GM19239 (cell line): ENCODE data around the gene HBA1.
"Not testable (repeated sequence)": the region's sequence is repeated elsewhere in the genome, so short reads cannot be mapped to it uniquely, and the experiment has no call there.

ENCODE experiments used
- DNase-seq: peaks from one replicate; pipeline ENCODE4 v3.0.0; 2011; ENCODE audit warnings: low spot score; ENCODE audit not compliant: insufficient read length
- FAIRE-seq: peaks from 2 replicates; lab custom pipeline; 2011; peaks lifted over from hg19 to GRCh38; lab: Jason Lieb, UNC

The HBA1 gene

DNA sequence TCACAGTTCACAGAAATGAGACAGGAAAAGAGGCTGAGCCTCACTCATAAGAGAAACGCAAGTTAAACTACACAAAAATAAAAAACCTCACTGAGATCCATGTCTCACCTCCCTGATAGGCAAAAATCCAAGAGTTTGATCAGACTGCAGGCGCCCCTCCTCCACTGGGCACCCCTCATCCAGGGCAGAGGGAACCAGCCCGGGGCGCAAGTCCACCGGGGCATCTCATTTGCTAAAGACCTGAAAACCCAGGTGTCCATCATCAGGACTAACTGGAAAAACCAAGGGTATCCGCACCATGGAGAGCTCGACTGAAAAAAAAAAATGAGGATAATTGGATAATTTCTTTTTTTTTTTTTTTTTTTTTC, 21.5 kb upstream of the HBA1 start:
- no peak for FAIRE-seq
- no peak for DNase-seq

DNA sequence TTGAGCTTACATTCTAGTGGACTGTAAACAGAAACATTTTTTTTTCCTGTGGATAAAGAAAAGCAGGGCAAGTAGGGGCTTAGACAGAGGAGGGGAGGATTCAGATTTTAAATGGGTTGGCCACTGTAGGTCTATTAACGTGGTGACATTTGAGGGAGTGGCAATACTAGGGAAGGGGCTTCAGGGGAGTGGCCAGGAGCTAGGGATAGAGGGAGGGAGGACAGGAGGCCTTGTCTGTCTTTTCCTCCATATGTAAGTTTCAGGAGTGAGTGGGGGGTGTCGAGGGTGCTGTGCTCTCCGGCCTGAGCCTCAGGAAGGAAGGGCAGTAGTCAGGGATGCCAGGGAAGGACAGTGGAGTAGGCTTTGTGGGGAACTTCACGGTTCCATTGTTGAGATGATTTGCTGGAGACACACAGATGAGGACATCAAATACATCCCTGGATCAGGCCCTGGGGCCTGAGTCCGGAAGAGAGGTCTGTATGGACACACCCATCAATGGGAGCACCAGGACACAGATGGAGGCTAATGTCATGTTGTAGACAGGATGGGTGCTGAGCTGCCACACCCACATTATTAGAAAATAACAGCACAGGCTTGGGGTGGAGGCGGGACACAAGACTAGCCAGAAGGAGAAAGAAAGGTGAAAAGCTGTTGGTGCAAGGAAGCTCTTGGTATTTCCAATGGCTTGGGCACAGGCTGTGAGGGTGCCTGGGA, 17.2 kb upstream of the HBA1 start:
- FAIRE-seq (no peak), DNase-seq (no peak)

DNA sequence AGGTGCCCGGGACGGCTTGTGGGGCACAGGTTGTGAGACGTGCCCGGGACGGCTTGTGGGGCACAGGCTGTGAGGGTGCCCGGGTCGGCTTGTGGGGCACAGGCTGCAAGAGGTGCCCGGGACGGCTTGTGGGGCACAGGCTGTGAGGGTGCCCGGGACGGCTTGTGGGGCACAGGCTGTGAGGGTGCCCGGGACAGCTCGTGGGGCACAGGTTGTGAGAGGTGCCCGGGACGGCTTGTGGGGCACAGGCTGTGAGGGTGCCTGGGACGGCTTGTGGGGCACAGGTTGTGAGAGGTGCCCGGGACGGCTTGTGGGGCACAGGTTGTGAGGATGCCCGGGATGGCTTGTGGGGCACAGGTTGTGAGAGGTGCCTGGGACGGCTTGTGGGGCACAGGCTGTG, 16.2 kb upstream of the HBA1 start:
- not testable (repeated sequence) for FAIRE-seq

DNA sequence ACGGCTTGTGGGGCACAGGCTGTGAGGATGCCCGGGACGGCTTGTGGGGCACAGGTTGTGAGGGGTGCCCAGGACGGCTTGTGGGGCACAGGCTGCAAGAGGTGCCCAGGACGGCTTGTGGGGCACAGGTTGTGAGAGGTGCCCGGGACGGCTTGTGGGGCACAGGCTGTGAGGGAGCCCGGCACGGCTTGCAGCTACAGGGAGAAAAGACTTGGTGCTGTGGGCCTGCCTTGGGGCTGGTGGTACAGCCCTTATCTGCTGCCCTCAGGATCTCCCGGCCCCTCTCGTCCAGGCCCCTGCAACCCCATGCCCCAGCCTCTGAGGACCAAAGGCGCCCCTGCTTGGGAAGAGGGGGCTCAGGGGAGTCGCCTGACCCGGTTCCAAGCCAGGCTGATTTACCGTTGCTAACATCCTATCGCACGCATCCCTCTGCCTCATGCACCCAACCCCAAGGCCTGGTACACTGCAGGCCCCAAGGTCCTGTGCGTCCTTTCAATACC, 15.7 kb upstream of the HBA1 start:
- FAIRE-seq (no peak), DNase-seq (no peak)

More for the DNA sequence above, 16.2 kb upstream of the HBA1 start:
- DNase-seq = not testable (repeated sequence)

DNA sequence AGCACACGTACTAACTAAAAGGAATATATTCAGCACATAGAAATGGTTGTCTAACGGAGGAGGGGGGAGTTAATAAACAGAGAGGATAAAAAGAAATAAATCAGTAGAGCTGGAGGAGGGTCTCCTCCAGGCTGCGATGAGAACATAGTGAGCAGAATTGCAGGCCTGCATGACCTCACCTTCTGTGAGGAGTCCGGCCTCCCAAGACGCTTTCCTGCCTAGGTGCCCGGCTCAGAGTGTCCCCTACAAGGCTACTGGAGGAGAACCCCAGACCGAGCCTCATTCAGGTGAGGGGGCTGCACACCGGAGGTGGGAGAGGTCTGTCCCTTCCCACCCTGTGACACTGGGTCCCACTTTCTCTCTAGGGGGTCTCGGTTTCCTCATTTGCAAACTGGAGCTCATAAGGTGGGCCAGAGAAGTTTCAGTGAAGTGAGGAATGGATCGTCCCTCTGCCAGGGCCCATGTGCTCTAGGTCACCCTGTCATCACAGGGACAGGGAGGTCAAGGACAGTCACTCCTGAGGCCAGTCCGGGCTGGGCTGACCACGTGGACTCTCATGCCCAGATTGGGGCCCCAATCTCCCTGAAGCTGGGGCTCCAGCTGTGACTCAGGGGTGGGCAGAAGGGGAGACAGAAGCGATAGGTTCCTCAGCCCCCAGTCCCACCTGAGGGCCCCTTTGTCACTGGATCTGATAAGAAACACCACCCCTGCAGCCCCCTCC, 14.0 kb upstream of the HBA1 start:
- DNase-seq (no peak), FAIRE-seq (no peak)

DNA sequence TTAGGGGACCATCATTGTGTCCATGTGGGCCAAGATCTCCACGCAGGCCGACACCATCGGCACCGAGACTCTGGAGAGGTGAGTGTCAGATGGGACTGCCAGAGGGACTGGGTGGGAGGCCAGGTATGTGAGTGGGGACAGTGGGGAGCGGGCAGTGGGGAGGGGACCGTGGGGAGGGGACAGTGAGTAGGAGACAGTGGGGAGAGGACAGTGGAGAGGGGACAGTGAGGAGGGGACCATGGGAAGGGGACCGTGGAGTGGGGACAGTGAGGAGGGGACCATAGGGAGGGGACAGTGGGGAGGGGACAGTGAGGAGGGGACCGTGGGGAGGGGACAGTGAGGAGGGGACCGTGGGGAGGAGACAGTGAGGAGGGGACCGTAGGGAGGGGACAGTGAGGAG, 13.3 kb upstream of the HBA1 start:
- DNase-seq = not testable (repeated sequence)

DNA sequence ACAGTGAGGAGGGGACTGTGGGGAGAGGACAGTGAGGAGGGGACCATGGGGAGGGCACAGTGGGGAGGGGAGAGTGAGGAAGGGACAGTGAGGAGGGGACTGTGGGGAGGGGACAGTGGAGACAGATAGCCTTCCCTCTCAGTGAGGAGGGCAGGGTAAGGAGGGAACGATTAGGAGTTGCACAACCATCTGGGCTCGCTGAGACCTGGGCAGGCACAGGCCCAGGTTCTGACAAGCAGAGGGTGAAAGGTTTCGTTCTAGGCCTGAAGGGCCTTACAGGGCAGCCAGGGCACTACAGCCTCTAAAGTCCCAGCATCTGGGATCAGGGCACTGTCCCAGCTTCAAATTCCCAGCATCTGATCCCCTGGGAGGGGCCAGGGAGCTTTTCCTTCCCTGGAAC, 12.8 kb upstream of the HBA1 start:
- FAIRE-seq, DNase-seq: not testable (repeated sequence)

More for the DNA sequence above, 13.3 kb upstream of the HBA1 start:
- FAIRE-seq = not testable (repeated sequence)

DNA sequence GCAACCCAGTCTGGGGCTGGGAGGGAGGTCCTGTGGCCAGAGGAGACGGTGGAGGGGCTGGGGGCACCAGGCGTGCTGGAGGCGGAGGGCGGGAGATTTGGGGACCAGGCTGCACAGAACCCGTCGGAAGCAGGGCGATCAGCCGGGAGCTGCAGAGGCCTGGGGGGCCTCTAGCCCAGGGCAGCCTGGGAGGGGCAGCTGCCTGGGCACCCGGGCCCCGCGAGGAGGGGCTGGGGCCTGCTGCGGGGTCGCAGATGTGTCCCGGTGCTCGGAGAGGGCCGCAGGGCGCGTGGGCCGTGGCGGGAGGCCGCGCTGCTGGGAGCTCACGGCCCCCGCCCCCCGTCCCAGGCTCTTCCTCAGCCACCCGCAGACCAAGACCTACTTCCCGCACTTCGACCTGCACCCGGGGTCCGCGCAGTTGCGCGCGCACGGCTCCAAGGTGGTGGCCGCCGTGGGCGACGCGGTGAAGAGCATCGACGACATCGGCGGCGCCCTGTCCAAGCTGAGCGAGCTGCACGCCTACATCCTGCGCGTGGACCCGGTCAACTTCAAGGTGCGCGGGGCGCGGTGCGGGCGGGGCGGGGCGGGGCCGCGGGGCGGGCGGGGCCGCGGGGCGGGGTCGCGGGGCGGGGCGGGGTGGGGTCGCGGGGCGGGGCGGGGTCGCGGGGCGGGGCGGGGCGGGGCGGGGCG, 12.2 kb upstream of the HBA1 start:
- not testable (repeated sequence) for FAIRE-seq, DNase-seq

DNA sequence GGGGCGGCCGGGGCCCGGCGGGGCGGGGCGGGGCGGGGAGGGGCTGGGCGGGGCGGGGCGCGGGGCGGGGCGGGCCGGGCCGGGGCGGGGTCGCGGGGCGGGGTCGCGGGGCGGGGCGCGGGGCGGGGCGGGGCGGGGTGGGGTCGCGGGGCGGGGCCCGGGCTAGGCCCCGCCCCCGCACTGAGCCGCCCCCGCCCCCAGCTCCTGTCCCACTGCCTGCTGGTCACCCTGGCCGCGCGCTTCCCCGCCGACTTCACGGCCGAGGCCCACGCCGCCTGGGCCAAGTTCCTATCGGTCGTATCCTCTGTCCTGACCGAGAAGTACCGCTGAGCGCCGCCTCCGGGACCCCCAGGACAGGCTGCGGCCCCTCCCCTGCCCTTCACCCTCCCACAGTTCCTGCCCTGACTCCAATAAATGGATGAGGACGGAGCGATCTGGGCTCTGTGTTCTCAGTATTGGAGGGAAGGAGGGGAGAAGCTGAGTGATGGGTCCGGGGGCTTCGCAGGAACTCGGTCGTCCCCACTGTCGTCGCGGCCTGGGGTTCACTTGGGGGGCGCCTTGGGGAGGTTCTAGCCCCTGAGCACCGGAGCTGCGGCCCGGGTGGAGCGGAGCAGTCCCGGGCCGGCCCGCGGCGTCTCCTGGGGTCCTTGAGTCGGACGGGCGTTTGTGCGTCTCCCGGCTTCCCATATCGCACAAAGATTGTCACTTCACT, 11.5 kb upstream of the HBA1 start:
- DNase-seq (no peak), FAIRE-seq (no peak)

DNA sequence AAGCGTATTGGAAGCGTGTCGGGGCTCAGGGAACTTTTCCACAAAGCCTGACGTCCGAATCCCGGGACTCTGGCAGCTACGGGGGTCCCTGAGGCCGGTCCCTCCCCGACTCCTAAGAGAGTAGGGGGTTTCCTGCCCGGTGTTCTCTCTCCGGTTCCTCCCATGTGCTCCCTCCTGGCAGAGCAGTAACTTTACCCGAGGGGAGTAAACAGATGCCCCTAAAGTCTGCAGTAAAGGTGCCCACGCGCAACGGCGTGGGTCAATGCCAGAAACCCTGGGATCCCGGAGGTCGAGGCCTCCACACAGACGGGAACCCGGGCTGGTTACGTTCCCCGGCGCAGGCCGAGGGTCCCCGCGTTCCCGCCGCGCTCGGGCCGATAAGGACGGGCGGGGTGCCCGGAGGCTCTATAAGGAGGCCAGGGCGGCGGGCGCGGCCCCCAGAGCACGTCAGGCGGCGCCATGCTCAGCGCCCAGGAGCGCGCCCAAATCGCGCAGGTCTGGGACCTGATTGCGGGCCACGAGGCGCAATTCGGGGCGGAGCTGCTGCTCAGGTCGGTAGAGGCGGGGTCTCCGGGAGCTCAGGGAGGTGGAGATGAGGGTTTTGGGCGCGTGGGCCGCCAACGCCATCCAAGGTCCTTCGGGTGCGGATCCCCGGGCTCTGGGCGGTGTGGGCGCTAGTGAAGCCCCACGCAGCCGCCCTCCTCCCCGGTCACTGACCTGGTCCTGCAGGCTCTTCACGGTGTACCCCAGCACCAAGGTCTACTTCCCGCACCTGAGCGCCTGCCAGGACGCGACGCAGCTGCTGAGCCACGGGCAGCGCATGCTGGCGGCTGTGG, 10.7 kb upstream of the HBA1 start, which contains the start of gene HBM:
Gene HBM, plus strand, starts transcription at position 440 of the 836 bp plus-strand sequence. Its CDS starts 20 bp downstream, at position 460.
- DNase-seq (no peak), FAIRE-seq (no peak)

DNA sequence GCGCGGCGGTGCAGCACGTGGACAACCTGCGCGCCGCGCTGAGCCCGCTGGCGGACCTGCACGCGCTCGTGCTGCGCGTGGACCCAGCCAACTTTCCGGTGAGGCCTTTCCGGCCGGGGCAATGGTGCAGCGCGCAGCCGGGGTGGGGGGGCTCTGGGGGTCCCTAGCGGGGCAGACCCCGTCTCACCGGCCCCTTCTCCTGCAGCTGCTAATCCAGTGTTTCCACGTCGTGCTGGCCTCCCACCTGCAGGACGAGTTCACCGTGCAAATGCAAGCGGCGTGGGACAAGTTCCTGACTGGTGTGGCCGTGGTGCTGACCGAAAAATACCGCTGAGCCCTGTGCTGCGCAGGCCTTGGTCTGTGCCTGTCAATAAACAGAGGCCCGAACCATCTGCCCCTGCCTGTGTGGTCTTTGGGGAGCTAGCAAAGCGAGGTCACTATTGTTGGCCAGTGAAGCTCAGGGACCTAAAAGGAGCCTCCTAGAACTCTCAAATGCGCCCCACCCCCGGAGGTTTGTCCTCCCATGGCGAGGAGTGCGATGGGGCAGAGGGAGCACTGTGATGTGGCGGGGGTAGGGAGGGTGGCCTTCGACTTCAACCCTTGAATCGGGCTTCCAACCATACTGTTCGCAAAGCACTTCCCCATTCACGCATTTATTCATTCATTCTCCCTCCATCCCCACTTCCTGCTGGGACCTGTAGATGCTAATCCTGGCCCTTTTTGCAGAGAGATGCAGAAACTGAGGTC, 9.9 kb upstream of the HBA1 start:
- FAIRE-seq (no peak), DNase-seq (no peak)

DNA sequence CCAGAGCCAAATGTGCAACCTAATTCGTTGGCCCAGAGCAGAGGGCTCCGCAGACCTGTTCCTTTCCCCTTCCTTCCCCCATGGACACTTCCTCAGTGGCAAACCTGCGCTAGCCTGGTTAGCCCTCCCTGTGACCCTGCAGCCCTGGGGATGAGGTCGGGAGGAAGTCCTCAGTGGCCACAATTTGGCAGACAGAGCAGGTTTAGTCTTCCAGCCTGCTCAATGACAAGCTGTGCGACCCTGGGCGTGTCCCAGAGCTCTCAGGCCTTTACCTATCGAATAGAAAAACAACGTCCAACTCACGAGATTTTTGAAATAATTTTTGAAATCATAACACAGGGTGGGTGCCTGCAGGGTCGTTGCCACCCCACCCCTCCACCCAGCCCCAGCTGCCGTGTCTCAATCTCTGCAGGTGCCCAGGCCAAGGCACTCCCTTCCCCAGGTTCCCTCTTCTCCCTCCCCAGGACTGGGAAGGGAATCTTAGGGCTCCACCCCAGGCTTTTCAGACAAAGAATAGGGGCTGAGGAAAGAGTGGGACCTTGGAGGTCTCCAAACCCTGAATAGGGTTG, 9.3 kb upstream of the HBA1 start:
- DNase-seq = no peak
- FAIRE-seq = no peak

DNA sequence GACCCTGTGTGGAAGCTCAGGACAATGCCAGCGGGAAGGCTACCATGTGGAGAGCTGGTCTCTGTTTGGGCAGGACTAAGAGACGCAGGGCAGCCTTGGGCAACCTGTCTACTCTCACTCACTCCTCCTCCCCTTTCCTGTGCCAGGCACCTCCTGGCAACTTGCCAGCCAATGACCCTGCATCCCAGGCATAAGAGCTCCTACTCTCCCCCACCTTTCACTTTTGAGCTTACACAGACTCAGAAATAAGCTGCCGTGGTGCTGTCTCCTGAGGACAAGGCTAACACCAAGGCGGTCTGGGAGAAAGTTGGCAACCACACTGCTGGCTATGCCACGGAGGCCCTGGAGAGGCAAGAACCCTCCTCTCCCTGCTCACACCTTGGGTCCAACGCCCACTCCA, 8.1 kb upstream of the HBA1 start:
- FAIRE-seq (no peak), DNase-seq (no peak)

DNA sequence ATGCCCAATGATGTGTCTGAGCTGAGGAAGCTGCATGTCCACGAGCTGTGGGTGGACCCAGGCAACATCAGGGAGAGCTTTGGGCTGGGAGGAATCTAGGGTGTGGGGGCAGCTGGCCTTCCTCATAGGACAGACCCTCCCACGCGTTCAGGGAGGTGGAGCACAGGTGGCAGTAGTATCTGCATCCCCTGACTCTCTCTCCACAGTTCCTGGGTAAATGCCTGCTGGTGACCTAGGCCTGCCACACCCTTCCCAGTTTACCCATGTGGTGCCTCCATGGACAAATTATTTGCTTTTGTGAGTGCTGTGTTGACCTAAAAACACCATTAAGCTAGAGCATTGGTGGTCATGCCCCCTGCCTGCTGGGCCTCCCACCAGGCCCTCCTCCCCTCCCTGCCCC, 7.5 kb upstream of the HBA1 start:
- FAIRE-seq = no peak
- DNase-seq = no peak

DNA sequence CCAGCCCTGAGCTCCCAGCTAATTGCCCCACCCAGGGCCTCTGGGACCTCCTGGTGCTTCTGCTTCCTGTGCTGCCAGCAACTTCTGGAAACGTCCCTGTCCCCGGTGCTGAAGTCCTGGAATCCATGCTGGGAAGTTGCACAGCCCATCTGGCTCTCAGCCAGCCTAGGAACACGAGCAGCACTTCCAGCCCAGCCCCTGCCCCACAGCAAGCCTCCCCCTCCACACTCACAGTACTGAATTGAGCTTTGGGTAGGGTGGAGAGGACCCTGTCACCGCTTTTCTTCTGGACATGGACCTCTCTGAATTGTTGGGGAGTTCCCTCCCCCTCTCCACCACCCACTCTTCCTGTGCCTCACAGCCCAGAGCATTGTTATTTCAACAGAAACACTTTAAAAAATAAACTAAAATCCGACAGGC, 6.4 kb upstream of the HBA1 start:
- not testable (repeated sequence) for DNase-seq, FAIRE-seq

DNA sequence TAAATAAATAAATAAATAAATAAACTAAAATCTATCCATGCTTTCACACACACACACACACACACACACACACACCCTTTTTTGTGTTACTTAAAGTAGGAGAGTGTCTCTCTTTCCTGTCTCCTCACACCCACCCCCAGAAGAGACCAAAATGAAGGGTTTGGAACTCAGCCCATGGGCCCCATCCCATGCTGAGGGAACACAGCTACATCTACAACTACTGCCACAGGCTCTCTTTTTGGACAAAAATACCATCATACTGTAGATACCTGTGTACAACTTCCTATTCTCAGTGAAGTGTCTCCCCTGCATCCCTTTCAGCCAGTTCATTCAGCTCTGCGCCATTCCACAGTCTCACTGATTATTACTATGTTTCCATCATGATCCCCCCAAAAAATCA, 5.7 kb upstream of the HBA1 start:
- DNase-seq (no peak), FAIRE-seq (no peak)

DNA sequence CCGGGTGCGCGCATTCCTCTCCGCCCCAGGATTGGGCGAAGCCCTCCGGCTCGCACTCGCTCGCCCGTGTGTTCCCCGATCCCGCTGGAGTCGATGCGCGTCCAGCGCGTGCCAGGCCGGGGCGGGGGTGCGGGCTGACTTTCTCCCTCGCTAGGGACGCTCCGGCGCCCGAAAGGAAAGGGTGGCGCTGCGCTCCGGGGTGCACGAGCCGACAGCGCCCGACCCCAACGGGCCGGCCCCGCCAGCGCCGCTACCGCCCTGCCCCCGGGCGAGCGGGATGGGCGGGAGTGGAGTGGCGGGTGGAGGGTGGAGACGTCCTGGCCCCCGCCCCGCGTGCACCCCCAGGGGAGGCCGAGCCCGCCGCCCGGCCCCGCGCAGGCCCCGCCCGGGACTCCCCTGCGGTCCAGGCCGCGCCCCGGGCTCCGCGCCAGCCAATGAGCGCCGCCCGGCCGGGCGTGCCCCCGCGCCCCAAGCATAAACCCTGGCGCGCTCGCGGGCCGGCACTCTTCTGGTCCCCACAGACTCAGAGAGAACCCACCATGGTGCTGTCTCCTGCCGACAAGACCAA, 4.0 kb upstream of the HBA1 start, which contains the start of gene HBA2:
Gene HBA2, plus strand, starts transcription at position 503 of the 568 bp plus-strand sequence. Its CDS starts 37 bp downstream, at position 540.
- not testable (repeated sequence) for FAIRE-seq, DNase-seq
